COLO829 (cell line): ENCODE measurements around the gene SPRR2E.
"Not testable (repeated sequence)": the region's sequence is repeated elsewhere in the genome, so short reads cannot be mapped to it uniquely, and the experiment has no call there.

Source experiments
- DNase-seq: peaks from one replicate; pipeline ENCODE4 v3.0.0; 2012; ENCODE audit warnings: low spot score

The SPRR2E gene

DNA sequence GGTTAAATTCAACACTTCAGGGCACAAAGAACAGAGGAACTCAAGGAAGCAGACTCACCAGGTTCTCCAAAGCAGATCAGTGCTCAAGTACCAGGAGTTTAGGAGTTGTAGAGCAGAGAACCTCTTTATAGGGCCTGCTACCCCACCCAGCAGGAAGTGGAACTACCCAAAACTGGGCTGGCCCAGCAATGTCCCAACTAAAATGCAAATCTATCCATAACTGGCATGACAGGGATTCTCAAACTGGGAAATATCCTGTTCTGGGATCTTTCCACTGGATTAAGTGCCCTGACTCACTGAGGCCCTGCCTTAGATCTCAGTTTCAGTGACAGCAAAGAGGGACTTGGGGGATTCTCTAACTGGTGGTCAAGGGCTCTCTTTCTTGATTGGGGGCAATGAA, at the start of gene SPRR2E:
TSS of gene SPRR2E (minus strand) at position 101 of the 400 bp plus-strand sequence. CDS start 775 bp downstream, outside the sequence.
- no peak for DNase-seq

- DNase-seq: no peak
Measured at GRCh38 chr1:153141377-153141776, 47.1 kb upstream of the SPRR2E start.

DNA sequence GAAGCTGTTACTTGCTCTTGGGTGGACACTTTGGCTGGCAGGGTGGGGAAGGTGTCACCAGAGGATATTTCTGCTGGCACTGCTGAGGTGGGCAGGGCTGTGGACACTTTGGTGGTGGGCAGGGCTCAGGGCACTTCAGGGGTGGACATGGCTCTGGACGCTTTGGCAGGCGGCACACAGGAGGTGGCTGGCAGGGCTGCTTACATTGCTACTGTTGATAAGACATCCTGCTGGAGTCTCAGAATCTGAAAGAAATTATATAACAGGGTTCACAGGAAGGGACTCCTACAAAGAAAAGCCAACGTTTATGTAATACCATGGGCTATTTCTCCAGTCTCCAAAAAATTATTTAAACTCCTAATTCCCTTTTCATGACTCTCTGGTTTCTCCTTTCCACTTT, 46.2 kb upstream of the SPRR2E start:
- DNase-seq: no peak

GRCh38 chr1:153133743-153134142, 39.4 kb upstream of the SPRR2E start:
- DNase-seq: no peak

DNA sequence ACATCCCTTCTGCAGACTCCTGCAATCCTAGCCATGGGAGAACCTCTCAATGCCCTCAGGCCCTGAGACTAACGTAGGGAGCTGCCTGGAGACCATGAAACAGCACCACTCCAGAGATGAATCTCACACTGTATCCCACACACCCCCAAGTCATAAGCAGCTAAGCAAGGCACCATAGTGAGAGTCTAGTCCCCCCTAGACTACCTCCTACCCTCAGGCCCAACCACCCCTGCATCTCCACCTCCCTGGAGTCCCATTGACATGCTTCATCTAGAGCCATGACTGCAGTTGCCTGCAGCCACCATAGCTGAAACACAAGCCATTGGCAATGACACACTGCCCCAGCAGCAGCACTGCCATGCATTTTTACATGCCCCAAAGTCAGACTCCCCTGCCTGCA, 38.9 kb upstream of the SPRR2E start:
- DNase-seq: no peak

DNA sequence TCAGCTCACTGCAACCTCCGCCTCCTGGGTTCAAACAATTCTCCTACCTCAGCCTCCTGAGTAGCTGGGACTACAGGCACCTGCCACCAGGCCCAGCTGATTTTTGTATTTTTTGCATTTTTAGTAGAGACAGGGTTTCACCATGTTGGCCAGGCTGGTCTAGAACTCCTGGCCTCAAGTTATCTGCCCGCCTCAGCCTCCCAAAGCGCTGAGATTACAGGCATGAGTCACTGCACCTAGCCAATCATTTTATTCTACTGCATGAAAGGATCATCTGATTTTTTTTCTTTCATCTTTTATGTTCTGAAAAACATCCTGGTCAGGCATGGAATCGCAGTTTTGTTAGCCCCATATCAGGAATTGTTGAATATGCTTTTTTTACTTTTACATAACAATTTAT, 34.4 kb upstream of the SPRR2E start:
- DNase-seq: not testable (repeated sequence)

DNA sequence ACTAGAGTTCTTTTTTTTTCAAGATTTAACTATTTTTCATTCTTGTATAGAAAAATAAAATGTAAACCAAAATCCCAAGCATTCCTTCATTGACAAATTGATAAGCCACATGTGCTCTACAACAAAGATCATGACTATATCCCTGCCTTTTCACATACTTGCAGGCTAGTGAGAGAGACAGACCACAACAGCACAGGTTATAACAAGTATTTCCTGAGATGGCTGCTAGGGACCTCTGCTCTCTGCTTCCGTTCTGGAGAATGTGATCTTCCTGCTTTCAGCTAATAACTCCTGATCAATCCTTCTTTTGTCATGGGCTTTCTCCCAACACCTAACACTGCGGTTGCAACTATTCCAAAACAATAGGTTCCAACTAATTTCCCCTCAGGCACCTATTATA, 33.0 kb upstream of the SPRR2E start:
- DNase-seq: no peak

- no peak for DNase-seq
Measured at GRCh38 chr1:153125536-153125935, 31.2 kb upstream of the SPRR2E start.

DNA sequence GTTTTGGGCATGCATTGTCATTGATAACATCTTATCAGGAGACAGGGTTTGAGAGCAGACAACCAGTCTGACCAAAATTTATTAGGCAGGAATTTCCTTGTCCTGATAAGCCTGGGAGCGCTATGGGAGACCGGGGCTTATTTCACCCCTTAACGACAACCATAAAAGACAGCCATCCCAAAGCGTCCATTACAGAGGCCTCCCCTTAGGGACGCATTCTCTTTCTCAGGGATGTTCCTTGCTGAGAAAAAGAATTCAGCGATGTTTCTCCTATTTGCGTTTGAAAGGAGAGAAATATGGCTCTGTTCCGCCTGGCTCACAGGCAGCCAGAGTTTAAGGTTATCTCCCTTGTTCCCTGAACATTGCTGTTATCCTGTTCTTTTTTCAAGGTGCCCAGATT, 29.5 kb upstream of the SPRR2E start:
- not testable (repeated sequence) for DNase-seq

GRCh38 chr1:153122831-153123421, 28.6 kb upstream of the SPRR2E start:
- DNase-seq: no peak

DNA sequence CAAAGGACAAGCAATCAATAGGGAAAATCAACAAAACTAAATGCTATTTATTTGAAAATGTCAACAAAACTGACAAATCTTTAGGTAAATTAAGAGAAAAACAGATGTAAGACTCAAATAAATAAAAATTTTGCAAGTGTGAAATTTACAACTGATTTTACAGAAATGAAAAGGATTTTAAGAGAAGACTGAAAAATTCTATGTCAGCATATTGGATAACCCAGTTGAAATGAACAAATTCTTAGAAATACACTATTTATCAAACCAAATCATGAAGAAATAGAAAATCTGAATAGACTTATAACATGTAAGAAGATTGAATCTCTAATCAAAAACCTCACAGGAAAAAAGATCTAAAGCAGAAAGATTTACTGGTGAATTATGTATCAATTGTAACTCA, 26.6 kb upstream of the SPRR2E start:
- no peak for DNase-seq

GRCh38 chr1:153119491-153119971, 25.2 kb upstream of the SPRR2E start:
- no peak for DNase-seq

- not testable (repeated sequence) for DNase-seq
Measured at GRCh38 chr1:153115264-153115663, 20.9 kb upstream of the SPRR2E start.

GRCh38 chr1:153113416-153113815, 19.1 kb upstream of the SPRR2E start, which contains the start of gene SPRR2F:
SPRR2F (minus strand) TSS chr1:153113516; CDS start chr1:153112733, 783 bp downstream.
- no peak for DNase-seq

DNA sequence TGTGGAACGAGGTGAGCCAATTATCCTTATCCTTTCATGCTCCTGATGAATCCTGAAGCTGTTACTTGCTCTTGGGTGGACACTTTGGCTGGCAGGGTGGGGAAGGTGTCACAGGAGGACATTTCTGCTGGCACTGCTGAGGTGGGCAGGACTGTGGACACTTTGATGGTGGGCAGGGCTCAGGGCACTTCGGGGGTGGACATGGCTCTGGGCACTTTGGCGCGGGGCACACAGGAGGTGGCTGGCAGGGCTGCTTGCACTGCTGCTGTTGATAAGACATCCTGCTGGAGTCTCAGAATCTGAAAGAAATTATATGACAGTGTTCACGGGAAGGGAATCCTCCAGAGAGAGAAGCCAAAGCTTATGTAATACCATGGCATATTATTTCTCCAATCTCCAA, 18.1 kb upstream of the SPRR2E start:
- not testable (repeated sequence) for DNase-seq

GRCh38 chr1:153100245-153100644, 5.9 kb upstream of the SPRR2E start:
- no peak for DNase-seq

DNA sequence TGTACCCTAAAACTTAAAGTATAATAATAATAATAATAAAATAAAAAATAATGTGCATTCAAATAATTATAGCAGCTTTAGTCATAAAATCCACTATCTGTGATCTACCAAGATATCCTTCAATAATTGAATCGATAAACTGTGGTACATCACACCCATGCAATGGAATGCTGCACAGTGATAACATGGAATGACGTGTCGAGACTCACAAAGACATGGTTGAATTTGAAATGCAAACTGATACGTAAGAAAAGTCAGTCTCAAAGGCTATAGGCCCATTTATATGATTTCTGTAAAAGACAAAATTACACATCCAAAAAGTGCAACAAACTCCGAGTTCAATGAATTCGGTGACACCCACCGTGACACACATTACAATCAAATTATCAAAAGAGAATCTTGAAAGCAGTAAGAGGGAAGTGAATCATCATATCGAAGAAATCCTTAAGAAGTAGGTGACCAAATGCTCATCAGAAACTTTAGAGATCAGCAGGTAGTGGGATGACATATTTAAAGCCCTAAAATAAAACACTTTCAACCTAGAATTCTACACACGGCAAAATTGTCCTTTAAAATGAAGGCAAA, 5.2 kb upstream of the SPRR2E start:
- no peak for DNase-seq

- DNase-seq: no peak
Measured at GRCh38 chr1:153095764-153096163, 1.4 kb upstream of the SPRR2E start.

- no peak for DNase-seq
Measured at GRCh38 chr1:153087652-153088051, 6.7 kb downstream of the SPRR2E start.

DNA sequence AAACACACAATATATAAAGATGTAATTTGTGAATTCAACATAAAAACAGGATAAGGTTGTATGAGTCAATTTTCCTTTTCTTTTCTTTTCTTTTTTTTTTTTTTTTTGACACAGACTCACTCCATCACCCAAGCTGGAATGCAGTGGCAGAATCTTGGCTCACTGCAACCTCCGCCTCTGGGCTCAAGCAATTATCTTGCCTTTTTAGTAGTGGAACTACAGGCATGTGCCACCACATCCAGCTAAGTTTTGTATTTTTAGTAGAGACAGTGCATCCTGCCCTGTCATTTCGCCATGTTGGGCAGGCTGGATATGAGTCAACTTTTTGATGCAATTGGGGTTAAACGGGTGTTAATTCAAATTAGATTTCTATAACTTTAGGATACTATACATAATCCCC, 12.6 kb downstream of the SPRR2E start:
- DNase-seq: no peak

DNA sequence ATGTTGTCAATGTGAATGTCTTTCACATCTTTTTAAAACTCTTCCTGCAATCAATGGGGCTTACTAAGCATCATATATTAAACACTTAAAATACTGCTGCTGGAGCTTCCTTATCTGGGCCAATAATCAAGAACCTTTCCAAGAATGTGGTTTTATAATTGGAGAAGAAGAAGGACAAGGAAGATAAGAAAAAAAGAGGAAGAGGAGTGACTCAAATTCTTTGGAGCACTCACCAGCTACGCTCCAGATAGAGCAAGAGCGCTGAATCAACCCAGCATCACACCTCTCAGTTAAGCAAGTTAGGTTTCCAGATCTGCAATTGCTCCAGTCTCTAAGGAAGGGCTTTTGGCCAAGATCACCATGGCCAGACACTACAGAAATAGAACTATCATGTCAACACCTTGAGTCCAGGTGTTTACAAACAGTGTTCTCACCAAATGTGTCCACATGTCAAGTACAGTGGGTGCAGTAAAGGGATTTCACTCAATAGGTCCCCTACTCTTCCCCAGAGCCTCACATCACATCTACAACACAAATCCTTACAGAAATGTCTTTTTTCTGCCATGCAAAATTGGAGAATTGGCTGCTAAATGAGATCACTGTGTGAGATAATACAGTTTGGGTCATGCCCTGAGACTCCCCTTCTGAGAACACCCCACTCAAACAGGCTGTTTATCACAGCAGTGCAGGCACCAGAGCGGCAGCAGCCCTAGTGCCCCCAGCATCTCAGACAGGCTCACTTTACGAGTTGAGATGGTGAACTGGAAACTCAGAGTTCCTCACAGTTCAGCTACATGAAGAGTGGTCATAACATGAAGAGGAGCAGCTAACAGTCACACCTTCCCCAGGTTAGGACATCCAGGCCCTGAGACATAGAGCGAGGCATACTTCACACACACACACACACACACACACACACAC, 21.3 kb downstream of the SPRR2E start:
- DNase-seq: no peak

GRCh38 chr1:153071511-153071910, 22.8 kb downstream of the SPRR2E start, which contains the start of gene SPRR2B:
SPRR2B (minus strand) TSS chr1:153071611; CDS start chr1:153070839, 772 bp downstream.
- no peak for DNase-seq

GRCh38 chr1:153070243-153070642, 24.1 kb downstream of the SPRR2E start:
- DNase-seq: no peak
